ENCODE data around the gene PLA2G2F.

DNA sequence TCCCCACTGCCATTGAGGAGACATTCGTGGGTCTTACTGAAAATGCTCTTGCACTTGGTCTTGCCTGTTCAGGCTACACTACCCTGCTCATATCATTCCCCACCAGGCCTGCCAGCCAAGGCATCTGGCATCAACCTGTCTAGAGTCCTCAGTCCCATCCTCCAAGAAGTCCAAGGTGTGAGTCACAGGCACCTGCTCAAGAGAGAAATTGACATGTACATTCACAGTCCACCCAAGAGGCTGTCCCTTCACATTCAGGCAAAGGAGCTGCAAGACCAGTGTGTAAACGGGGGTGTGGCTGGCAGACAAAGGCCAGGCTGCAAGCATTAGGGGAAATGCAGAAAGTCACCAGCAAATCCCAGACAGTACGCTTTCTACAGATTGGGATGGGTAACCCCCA is 60.3 kb downstream of the PLA2G2F start:
- TF ChIP-seq USF2 (CRISPR knock-in tag; IDR thresholded peaks at IDR 0.05) (no peak), CBFB (CRISPR knock-in tag; IDR thresholded peaks at IDR 0.05; ENCODE audit: low read depth) (no peak), ZNF532 (CRISPR knock-in tag; IDR thresholded peaks at IDR 0.05; ENCODE audit: borderline replicate concordance) (no peak), MAX (CRISPR knock-in tag; IDR thresholded peaks at IDR 0.05) (no peak)
- TF ChIP-seq, protein P1, sequence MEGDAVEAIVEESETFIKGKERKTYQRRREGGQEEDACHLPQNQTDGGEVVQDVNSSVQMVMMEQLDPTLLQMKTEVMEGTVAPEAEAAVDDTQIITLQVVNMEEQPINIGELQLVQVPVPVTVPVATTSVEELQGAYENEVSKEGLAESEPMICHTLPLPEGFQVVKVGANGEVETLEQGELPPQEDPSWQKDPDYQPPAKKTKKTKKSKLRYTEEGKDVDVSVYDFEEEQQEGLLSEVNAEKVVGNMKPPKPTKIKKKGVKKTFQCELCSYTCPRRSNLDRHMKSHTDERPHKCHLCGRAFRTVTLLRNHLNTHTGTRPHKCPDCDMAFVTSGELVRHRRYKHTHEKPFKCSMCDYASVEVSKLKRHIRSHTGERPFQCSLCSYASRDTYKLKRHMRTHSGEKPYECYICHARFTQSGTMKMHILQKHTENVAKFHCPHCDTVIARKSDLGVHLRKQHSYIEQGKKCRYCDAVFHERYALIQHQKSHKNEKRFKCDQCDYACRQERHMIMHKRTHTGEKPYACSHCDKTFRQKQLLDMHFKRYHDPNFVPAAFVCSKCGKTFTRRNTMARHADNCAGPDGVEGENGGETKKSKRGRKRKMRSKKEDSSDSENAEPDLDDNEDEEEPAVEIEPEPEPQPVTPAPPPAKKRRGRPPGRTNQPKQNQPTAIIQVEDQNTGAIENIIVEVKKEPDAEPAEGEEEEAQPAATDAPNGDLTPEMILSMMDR (IDR thresholded peaks at IDR 0.05), result no peak
- TF ChIP-seq, protein P2, sequence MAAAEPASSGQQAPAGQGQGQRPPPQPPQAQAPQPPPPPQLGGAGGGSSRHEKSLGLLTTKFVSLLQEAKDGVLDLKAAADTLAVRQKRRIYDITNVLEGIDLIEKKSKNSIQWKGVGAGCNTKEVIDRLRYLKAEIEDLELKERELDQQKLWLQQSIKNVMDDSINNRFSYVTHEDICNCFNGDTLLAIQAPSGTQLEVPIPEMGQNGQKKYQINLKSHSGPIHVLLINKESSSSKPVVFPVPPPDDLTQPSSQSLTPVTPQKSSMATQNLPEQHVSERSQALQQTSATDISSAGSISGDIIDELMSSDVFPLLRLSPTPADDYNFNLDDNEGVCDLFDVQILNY (CRISPR knock-in tag; IDR thresholded peaks at IDR 0.05), result no peak
